Ishikawa (cell line): Measurements from ENCODE around the gene TRIM5.

Experiments
- TEAD4 ChIP-seq: IDR thresholded peaks from 2 replicates; pipeline ENCODE4 v1.6.1; 2012
- YY1 ChIP-seq: IDR thresholded peaks from 2 replicates; pipeline ENCODE4 v1.6.1; 2012; ENCODE audit warnings: low read depth
- TF ChIP-seq, protein P1 (sequence below): IDR thresholded peaks from 2 replicates; pipeline ENCODE4 v1.6.1; 2012

GRCh38 chr11:5688482-5688881 is 3.6 kb upstream of the TRIM5 start:
- TF ChIP-seq, protein P1, sequence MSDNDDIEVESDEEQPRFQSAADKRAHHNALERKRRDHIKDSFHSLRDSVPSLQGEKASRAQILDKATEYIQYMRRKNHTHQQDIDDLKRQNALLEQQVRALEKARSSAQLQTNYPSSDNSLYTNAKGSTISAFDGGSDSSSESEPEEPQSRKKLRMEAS = no peak
- TF ChIP-seq YY1 = no peak
- TF ChIP-seq TEAD4 = no peak
